Left ventricle myocardium superior (tissue), 1 donor: Measurements from ENCODE around the gene IFNAR1. TPM values are rescaled to one million over a fixed set of nuclear protein-coding genes. Genes with fewer than 3 reads are reported as not detected.
A peak's percentile ranks its signal among the peaks of the same experiment; 100 is the strongest.
"Not testable (repeated sequence)": the region's sequence is repeated elsewhere in the genome, so short reads cannot be mapped to it uniquely, and the experiment has no call there.

ENCODE experiments used
- ATAC-seq: fragments of 200-7000 bp; cut with Tn5 transposase; one replicate; pipeline ENCODE4 v1.9.1; 2020; ENCODE audit warnings: mild to moderate bottlenecking, moderate library complexity
- DNase-seq: peaks from one replicate; pipeline ENCODE4 v3.0.0-alpha.2; 2020
- intact Hi-C: fragments of 100-400 bp; cut with micrococcal nuclease; formaldehyde crosslinking; loops from one replicate; pipeline ENCODE4 v1.11.0; 2022
- total RNA-seq: library from RNA; stranded (reverse); fragmentation: NEBNext Ultra II Directional; extraction: Animal tissue kit (Norgen Biotek cat#: 25700); gene quantifications from one replicate; pipeline ENCODE4 v1.2.1, GENCODE V29; 2021
- donor health status: DM: no; HTN: yes; CAD: no; lungs with severe emphysema.

The IFNAR1 gene
- total RNA-seq, 1 donor from 2014 or later: 23.6 TPM

DNA sequence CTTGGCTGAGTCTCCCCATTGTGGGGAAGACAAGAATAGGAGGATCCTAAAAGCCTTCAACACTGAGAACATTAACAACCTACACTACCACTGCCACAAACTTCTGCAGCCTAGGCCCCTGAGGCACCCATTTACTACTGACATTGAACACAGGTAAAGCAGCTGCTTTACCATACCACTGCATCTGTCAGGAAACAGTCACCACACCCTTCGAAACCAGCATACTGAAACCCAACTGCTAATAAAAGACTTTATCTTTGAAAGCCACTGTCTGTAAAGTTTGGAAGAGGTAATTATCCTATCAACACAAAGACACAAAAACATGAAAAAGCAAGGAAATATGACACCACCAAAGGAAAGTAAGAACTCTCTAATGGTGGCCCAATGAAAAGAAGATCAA is 7.4 kb downstream of the IFNAR1 start:
- intact Hi-C loops: no loop called here
- ATAC-seq: no peak

DNA sequence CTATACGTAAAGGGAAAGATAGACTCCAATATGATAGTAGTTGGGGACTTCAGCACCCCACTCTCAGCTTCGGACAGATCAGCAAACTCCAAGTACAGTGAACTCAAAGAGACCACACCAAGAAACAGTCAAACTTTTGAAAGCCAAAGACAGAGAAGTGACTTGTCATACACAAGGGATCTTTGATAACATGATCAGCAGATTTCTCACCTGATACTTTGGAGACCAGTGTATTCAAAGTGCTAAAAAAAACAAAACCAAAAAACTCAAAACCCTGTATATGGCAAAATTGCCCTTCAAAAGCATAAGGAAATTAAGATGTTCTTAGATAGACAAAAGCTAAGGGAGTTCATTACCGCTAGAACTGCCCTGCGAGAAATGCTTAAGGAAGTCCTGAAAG is 9.4 kb downstream of the IFNAR1 start:
- intact Hi-C loops: no loop called here
- ATAC-seq: no peak
- DNase-seq: no peak

More for the DNA sequence above, 7.4 kb downstream of the IFNAR1 start:
- DNase-seq: no peak

DNA sequence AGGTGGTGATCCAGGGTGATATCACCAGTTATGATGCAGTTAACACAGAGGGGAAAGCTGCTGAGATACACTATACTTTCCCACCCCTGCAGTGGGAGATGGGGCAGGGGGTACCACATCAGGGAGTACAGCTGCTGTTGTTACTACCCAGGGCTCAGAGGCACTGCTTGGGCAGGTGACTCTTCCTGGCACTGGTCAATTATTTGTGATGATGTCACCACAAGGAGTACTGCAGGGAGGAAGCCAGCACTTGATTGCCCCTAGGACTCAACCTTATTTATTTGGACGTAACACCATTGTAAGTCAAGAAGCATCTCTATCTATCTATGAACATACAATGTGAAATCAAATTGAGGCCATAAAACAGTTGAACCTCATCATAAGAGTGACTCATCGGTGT is 10.1 kb downstream of the IFNAR1 start:
- no peak for DNase-seq
- ATAC-seq: no peak
- intact Hi-C loops: no loop called here

DNA sequence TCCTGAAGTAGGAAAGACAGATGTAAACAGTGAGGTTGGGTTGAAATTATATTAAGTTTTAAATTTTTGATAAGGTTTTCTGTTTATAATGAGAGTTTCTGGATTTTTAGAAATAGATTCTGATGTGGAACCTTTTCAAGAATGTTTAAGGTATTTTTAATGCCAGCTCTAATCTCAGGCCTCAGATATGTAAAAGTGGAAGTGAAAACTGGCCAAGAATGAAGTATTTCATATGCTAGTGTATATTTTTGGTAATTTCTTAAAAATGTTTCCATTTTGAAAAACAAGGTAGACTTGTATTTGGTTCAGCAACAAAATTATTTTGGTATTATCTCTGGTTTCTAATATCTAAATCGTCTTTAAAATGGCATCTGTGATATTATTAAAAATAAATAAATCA is 14.4 kb downstream of the IFNAR1 start:
- intact Hi-C loops: no loop called here
- no peak for DNase-seq
- no peak for ATAC-seq

DNA sequence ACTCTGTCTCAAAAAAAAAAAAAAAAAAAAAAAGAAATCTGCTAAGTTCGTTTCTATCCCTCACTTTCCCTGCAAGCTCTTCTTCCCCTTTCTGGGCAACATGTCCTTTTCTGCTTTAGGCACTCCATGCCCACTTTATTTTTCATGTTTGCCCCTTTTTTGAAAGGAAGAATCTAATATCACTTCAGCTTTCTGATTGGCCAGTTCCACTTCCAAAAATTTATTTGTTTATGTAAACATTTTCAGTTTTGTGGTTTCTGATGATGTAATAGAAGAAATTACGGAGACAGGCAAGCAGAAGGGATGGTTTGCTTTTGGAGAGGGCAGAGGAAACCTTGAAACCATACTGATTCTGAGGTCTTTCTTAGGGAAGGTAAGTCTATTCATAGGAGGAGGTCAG is 15.1 kb downstream of the IFNAR1 start:
- ATAC-seq (no peak), DNase-seq (no peak)
- intact Hi-C loops: no loop called here

DNA sequence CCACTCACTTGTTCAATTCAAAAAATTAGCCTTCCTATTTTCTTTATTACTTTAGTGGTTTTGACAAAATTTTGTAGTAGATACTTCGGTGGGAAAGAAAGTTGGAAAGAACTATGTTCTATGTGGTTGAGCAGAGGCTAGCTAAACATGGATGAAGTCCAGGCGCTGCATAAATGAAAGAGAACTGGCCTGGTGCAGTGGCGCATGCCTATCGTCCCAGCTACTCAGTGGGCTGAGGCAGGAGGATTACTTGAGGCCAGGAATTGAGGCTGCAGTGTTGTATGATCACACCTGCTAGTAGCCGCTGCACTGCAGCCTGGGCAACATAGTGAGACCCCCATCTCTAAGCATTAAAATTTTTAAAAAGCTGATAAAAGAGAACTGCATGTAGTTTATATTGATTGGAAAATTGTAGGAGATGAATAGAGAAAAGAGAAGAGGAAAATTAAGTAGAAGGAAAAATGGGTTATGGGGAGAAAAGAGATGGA is 21.0 kb downstream of the IFNAR1 start:
- ATAC-seq (no peak), DNase-seq (no peak)
- intact Hi-C loops: no loop called here

DNA sequence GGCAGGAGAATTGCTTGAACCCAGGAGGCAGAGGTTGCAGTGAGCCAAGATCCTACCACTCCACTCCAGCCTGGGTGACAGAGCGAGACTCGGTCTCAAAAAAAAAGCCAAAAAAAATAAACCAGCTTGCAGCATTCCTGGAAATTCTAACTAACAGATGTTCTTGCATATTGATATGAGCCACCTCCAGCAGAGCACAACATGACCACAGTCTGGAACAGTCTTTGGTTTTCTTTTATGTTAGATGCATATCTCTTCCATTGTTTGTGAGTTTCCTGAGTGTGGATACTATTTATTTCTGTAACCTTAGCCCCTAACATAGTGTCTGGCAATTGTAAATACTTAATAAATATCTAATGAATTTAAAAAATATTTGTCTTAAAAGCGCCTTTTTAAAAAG is 23.9 kb downstream of the IFNAR1 start:
- ATAC-seq (peak; percentile 42), DNase-seq (no peak)
- intact Hi-C loops: no loop called here

DNA sequence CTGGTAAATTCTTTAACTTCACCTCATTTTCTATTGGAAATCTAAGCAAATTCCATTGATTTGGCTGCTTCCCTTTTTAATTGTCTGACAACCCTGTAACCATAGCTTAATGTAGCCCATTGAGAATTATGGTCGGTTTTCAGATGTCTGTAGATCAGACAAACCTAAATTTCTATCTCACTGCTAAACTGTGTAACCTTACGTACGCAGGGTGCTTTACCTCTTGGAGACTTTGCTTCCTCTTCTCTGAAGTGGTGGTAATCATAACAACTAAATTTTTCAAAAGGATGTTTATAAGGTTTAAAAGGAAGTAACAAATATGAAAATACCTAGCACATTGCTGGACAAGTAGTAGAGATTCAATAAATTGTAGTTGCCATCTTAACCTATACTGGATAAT is 25.9 kb downstream of the IFNAR1 start:
- ATAC-seq: no peak
- intact Hi-C loops: no loop called here
- DNase-seq: no peak

DNA sequence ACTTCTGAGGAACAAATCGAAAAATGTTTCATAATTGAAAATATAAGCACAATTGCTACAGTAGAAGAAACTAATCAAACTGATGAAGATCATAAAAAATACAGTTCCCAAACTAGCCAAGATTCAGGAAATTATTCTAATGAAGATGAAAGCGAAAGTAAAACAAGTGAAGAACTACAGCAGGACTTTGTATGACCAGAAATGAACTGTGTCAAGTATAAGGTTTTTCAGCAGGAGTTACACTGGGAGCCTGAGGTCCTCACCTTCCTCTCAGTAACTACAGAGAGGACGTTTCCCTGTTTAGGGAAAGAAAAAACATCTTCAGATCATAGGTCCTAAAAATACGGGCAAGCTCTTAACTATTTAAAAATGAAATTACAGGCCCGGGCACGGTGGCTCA is 30.6 kb downstream of the IFNAR1 start:
- ATAC-seq (no peak), DNase-seq (no peak)
- intact Hi-C loops: no loop called here

DNA sequence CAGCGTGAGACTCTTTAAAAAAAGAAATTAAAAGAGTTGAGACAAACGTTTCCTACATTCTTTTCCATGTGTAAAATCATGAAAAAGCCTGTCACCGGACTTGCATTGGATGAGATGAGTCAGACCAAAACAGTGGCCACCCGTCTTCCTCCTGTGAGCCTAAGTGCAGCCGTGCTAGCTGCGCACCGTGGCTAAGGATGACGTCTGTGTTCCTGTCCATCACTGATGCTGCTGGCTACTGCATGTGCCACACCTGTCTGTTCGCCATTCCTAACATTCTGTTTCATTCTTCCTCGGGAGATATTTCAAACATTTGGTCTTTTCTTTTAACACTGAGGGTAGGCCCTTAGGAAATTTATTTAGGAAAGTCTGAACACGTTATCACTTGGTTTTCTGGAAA is 31.2 kb downstream of the IFNAR1 start:
- intact Hi-C loops: no loop called here
- DNase-seq: no peak
- no peak for ATAC-seq

DNA sequence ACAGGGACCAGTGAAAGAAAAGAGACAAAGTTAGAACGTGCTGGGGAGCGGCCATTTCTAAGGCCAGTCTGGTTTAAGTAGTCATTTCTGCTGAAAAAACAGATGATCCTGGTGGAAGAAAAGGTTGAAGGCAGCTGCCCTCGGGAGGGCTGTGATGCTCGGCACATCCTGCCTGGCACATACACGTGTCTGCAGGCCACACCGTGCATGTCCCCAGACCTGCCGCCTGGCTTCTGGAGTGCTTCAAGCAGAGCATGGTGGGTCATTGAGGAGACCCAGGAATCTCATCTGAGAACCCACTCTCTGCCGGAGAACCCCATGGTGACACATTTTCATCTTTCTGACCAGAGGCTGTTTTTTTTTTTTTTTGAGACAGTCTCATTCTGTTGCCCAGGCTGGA is 32.4 kb downstream of the IFNAR1 start:
- ATAC-seq (no peak), DNase-seq (no peak)
- intact Hi-C loops: no loop called here

DNA sequence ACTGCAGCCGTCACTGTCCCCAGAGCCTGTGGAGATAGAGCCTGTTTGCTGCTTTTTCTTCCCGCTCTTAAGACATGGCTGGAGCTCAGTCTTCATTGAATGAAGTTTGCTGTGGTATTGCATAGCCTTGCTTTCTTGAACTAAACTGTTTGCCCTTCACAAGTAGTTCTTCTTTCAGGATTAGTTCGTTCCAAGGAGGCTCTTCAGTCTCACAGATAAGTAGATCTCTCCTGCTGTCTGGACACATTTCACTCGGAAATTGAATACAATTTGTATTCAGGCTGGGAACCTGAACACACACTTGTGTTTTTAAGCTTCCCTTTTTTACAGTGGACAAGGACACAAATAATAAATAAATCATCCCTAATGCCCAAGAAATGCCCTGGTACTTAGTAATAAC is 34.7 kb downstream of the IFNAR1 start:
- intact Hi-C loops: no loop called here

DNA sequence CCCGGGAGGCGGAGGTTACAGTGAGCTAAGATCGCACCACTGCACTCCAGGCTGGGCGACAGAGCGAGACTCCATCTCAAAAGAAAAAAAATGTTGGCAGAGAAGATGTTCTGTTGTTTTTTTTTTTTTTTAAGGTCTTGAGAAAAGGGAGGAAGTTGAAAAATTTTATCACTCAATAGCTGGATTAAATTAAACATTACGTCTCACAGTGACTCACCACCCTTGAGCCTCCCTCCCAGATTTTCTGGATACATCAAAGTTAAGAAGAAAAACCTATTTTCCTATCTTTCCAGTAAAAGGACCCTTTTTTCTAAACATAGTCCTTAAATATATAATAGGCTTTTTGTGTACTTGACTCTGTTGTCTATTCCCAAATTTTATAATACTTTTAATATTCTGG is 35.5 kb downstream of the IFNAR1 start:
- no peak for DNase-seq
- intact Hi-C loops: no loop called here
- peak; percentile 58 for ATAC-seq

More for the DNA sequence above, 34.7 kb downstream of the IFNAR1 start:
- ATAC-seq: no peak
- DNase-seq: no peak

DNA sequence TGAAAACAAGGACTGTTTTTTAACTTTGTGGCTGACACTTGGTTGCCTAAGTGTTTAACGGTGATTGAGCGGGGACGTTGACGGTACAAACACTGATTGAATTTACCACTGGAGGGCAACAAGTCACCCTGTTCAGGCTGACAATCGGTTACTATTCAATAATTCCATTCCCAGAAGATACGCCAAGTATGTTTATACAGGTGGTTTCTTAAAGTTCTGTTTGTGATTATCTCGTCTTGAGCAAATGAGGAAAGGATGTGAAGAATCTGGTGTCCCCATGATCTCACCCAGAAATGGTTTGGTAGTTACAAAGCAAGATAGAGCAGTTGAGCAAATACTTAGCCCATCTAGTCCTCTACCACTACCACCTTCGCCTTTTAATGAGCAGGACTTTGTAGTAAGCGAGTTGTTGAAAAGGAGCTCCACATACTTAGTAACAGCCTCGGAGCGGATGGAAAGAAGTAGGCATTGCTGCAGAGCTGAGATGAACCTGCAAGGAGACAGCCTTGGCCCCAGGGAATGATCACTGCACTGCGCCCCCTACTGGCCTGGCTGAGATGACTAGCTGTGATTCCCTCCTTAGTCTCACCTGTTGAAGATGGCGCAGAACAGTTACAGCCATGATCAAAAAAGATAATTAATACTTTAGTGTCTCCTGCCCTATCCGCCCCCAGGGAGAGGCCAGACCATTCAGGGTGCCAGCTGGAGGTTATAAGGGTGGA is 36.3 kb downstream of the IFNAR1 start:
- peak; percentile 86 for ATAC-seq
- intact Hi-C loops: no loop called here
- DNase-seq: peak; percentile 82

DNA sequence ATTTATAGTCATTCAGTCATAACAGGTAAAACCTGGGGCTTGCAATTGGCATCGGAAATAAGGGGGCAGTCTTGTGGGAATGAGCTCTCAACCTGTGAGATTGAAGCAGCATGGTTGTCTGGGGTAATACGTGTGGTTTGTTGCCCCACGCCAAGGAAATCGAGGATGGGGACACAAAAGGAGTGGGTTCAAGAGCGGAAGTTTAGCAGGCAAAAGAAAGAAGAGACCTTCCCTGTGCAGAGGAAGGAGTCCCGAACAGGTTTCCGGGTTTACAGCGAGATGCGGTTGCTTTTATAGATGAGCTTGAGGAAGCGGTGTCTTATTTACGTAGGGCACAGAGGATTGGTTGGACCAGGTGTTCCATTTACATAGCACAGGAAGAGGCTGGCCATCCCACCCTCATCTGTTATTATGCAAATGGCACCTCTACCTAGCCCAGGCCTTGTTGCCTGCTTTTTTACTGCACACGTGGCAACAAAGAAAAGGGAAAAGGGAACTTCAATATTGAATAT is 37.3 kb downstream of the IFNAR1 start:
- intact Hi-C loops: no loop called here
- ATAC-seq (peak; percentile 13), DNase-seq (no peak)

DNA sequence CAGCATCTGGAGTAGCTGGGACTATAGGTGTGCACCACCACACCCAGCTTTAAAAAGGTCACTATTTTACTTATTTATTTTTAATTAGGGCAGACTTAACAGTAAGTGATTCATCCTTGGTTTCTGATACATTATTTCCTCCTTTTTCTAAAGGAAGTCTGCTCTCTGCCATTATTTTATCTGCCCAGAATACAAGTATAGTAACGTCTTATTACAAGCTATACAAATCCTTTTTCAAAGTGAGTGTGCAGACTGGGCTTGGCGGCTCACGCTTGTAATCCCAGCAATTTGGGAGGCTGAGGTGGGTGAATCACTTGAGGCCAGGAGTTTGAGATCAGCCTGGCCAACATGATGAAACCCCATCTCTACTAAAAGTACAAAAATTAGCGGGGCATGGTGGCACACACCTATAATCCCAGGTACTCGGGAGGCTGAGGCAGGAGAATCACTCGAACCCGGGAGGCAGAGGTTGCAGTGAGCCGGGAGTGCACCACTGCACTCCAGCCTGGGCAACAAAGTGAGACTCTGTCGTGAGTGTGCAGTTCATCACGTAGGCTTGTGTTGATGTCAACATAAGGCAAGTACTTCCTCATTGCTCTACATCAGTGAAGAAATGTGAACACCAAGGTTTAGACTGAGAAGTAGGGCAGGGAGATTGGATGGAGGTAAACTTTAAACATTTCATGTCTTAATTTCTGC is 39.3 kb downstream of the IFNAR1 start:
- DNase-seq, ATAC-seq, intact Hi-C loops: not testable (repeated sequence)

DNA sequence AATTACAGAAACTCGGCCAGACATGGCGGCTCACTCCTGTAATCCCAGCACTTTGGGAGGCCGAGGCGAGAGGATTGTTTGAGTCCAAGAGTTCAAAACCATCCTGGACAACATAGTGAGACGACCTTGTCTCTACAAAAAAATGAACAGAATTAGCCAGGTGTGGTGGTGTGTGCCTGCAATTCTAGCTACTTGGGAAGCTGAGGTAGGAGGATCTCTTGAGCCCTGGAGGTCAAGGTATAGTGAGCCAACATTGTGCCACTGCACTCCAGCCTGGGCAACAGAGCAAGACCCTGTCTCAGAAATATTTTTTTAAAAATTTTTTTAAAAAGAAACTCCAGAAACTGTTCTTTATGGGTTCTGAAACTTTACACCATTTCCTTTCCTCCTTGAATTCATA is 40.1 kb downstream of the IFNAR1 start:
- DNase-seq (no peak), ATAC-seq (no peak)
- intact Hi-C loops: loop anchor here (5.0 kb wide), 1 partner anchor 168 kb away; no protein-coding TSS in a partner anchor

DNA sequence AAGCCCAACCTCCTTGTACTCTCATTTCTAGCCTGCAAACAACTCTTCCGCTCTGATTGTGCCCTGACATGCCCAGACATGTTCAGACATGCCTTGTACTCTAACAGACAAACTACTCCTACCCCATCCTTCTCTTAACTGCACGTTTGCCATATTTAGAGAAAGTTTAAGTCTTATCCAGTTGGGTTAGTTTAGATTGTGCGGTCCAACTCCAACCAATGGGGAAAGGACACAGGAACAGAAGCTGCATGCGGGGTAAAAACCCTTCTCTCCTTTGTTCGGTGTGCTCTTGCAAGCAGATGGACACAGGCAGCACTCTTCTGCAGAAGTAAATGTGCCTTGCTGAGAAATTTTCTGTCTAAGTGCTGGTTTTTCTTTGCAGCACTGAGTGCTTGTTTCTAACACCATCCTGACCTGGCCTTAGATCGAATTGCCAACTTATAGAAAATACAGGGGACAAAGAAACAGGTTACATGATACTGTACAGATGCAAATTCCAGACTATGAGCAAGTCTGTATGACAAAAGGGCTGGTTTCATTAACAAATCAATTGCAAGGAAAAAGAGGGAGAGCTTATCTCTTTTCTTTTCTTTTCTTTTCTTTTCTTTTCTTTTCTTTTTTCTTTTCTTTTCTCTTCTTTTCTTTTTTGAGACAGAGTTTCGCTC is 42.7 kb downstream of the IFNAR1 start:
- intact Hi-C loops: loop anchor here (5.0 kb wide), 1 partner anchor 170 kb away; no protein-coding TSS in a partner anchor
- no peak for DNase-seq
- ATAC-seq: no peak

DNA sequence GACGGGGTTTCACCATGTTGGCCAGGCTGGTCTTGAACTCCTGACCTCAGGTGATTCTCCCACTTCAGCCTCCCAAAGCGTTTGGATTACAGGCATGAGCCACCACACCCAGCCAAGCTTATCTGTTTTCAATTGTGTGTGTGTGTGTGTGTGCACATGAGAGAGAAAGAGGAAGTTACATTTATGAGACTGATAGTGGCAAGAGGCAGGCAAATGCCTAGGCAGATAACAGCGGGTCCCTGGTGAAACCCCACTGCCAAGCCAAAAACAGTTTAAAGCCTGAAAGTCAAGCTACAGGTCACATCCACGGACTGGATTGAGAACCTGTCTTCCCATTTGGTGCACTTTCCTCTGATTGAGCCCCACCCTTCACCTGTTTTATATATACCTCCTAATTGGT is 43.4 kb downstream of the IFNAR1 start:
- ATAC-seq: no peak
- DNase-seq: no peak
- intact Hi-C loops: loop anchor here (5.0 kb wide), 1 partner anchor 171 kb away; no protein-coding TSS in a partner anchor

DNA sequence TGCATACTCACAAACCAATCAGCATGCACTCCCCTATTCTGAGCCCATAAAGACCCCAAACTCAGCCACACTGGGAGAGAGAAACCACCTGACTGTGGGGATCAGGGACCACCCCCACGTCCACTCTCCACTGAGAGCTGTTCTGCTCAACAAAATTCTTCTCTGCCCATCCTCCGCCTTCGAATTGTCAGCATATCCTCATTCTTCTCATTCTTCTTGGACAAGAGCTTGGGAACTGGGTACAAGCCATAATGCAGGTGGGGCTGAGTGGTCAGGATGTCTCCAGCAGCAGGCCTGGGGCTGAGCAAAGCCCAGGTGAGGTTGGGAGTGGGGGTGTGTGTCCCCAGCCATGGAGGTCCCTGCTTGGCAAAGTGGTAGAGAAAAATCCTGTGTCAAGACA is 43.8 kb downstream of the IFNAR1 start:
- intact Hi-C loops: loop anchor here (5.0 kb wide), 1 partner anchor 171 kb away; no protein-coding TSS in a partner anchor
- ATAC-seq (no peak), DNase-seq (no peak)
